ENCODE measurements around the gene PHACTR3. TPM values are rescaled to one million over a fixed set of nuclear protein-coding genes. Genes with fewer than 3 reads are reported as not detected.

Gene PHACTR3
- total RNA-seq, 1 experiment from 2014 or later = 0.11 TPM

- no peak for DNase-seq
- peaks cover 61% of the 10 kb centered on the region for H3K27me3 Mint-ChIP-seq (ENCODE audit: insufficient read depth, unreplicated experiment)
- ChIA-PET POLR2A (no interaction called here), CTCF (no interaction called here)
- no peak overlapping the region for H3K4me3 ChIP-seq (ENCODE audit: low read depth, low read length)
- no peak for TF ChIP-seq CTCF (IDR thresholded peaks at IDR 0.05; ENCODE audit: insufficient read depth in 1 of 2, low read depth in 1 of 2, low read length in 1 of 2, severe bottlenecking in 1 of 2, unreplicated experiment in 1 of 2)
- H3K27ac Mint-ChIP-seq (ENCODE audit: unreplicated experiment) = no peak overlapping the region
- H3K27me3 ChIP-seq (replicated peaks; ENCODE audit: control insufficient read depth, insufficient read depth, low read length) = peaks cover 10% of the 10 kb centered on the region
- BruUV-seq (replicated peaks) = no TSS peak
- H3K9me3 Mint-ChIP-seq (ENCODE audit: unreplicated experiment) = no peaks in the 10 kb centered on the region
- no peaks in the 10 kb centered on the region for H3K9me3 ChIP-seq
- intact Hi-C loops (cut with micrococcal nuclease; ENCODE audit: unreplicated experiment) = no loop called here
- no peaks in the 10 kb centered on the region for H3K4me1 ChIP-seq
- no peak overlapping the region for H3K4me3 Mint-ChIP-seq (ENCODE audit: unreplicated experiment)
- no peaks in the 10 kb centered on the region for H3K4me1 Mint-ChIP-seq (ENCODE audit: low read depth, unreplicated experiment)
- no peaks in the 10 kb centered on the region for H3K36me3 ChIP-seq (ENCODE audit: control insufficient read depth, insufficient read depth, low read length)
- H3K36me3 Mint-ChIP-seq (ENCODE audit: insufficient read depth, unreplicated experiment) = no peaks in the 10 kb centered on the region
Observed at GRCh38 chr20:59754551-59754950, 150.2 kb downstream of the PHACTR3 start.

DNA sequence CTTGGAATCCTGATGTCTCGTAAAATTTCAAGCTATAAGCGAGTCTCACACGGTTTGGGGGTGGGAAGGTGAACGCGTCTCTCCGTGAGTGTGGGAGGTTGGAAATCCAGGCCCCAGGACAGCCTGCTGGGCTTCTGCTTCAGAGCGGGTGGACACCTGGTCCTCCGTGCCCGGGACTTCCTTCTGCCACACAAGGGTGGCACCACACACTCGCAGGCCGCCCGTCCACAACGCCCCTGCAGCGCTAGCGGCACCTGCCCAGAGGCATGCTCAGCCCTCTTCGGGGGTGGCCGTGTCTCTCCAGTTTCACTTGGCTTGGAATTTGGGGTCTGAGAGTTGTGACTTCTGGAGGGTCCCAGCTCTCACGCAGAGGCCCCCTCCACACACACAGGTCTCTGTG is 151.9 kb downstream of the PHACTR3 start:
- Mint-ChIP-seq H3K4me3 (ENCODE audit: unreplicated experiment) (no peak overlapping the region), H3K27me3 (ENCODE audit: insufficient read depth, unreplicated experiment) (peaks cover 57% of the 10 kb centered on the region), H3K9me3 (ENCODE audit: unreplicated experiment) (no peaks in the 10 kb centered on the region), H3K36me3 (ENCODE audit: insufficient read depth, unreplicated experiment) (no peaks in the 10 kb centered on the region), H3K4me1 (ENCODE audit: low read depth, unreplicated experiment) (no peaks in the 10 kb centered on the region), H3K27ac (ENCODE audit: unreplicated experiment) (no peak overlapping the region)
- H3K4me3 ChIP-seq (ENCODE audit: low read depth, low read length) = no peak overlapping the region
- no TSS peak for BruUV-seq (replicated peaks)
- no peak for TF ChIP-seq CTCF (IDR thresholded peaks at IDR 0.05; ENCODE audit: insufficient read depth in 1 of 2, low read depth in 1 of 2, low read length in 1 of 2, severe bottlenecking in 1 of 2, unreplicated experiment in 1 of 2)
- ChIA-PET POLR2A (no interaction called here), CTCF (interaction anchor here (0.6 kb wide), 1 partner anchor 365 kb away, joined by 3 read pairs; no protein-coding TSS in a partner anchor)
- H3K4me1 ChIP-seq = no peaks in the 10 kb centered on the region
- no peaks in the 10 kb centered on the region for H3K36me3 ChIP-seq (ENCODE audit: control insufficient read depth, insufficient read depth, low read length)
- no peaks in the 10 kb centered on the region for H3K9me3 ChIP-seq
- DNase-seq = no peak
- peaks cover 6% of the 10 kb centered on the region for H3K27me3 ChIP-seq (replicated peaks; ENCODE audit: control insufficient read depth, insufficient read depth, low read length)
- intact Hi-C loops (cut with micrococcal nuclease; ENCODE audit: unreplicated experiment) = no loop called here

DNA sequence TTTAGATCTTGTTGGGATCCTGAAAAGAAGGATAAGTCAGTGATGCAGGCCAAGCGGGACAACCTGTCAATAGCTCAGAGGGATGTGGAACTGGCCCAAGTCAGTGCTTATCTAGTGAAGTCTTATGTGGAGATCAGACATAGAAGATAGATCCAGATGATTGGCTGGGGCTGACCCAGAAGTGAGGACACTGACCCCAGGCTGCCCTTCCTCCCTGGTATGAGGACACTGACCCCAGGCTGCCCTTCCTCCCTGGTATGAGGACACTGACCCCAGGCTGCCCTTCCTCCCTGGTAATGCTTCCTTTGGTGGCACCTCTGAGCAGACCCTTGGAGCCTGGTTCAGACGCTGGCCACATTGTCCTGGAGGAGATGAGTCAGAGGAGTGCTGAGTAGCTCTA is 159.7 kb downstream of the PHACTR3 start:
- peaks cover 1% of the 10 kb centered on the region; the same call in 1 of the 2 replicates for H3K27me3 ChIP-seq (replicated peaks; ENCODE audit: control insufficient read depth, insufficient read depth, low read length)
- no peak overlapping the region for H3K4me3 ChIP-seq (ENCODE audit: low read depth, low read length)
- no peak overlapping the region for H3K27ac Mint-ChIP-seq (ENCODE audit: unreplicated experiment)
- no peaks in the 10 kb centered on the region for H3K4me1 ChIP-seq
- no peaks in the 10 kb centered on the region for H3K36me3 Mint-ChIP-seq (ENCODE audit: insufficient read depth, unreplicated experiment)
- H3K4me1 Mint-ChIP-seq (ENCODE audit: low read depth, unreplicated experiment) = no peaks in the 10 kb centered on the region
- ChIA-PET POLR2A (no interaction called here), CTCF (no interaction called here)
- intact Hi-C loops (cut with micrococcal nuclease; ENCODE audit: unreplicated experiment) = no loop called here
- TF ChIP-seq CTCF (IDR thresholded peaks at IDR 0.05; ENCODE audit: insufficient read depth in 1 of 2, low read depth in 1 of 2, low read length in 1 of 2, severe bottlenecking in 1 of 2, unreplicated experiment in 1 of 2) = no peak
- no peaks in the 10 kb centered on the region for H3K36me3 ChIP-seq (ENCODE audit: control insufficient read depth, insufficient read depth, low read length)
- peaks cover 8% of the 10 kb centered on the region for H3K9me3 Mint-ChIP-seq (ENCODE audit: unreplicated experiment)
- DNase-seq = no peak
- BruUV-seq (replicated peaks) = no TSS peak
- no peak overlapping the region for H3K4me3 Mint-ChIP-seq (ENCODE audit: unreplicated experiment)
- H3K27me3 Mint-ChIP-seq (ENCODE audit: insufficient read depth, unreplicated experiment) = peaks cover 33% of the 10 kb centered on the region
- H3K9me3 ChIP-seq = no peaks in the 10 kb centered on the region
